Endothelial cell (in vitro differentiated cells): ENCODE data around the gene KLF13. TPM values are rescaled to one million over a fixed set of nuclear protein-coding genes. Genes with fewer than 3 reads are reported as not detected.

Experiments
- DNase-seq: peaks from one replicate; pipeline ENCODE4 v3.0.0; 2021; ENCODE audit warnings: low spot score
- H3K27ac Mint-ChIP-seq: one replicate; pipeline ENCODE4 v1.8.0; 2021; ENCODE audit warnings: mixed read lengths, inconsistent platforms; ENCODE audit not compliant: unreplicated experiment
- H3K27me3 Mint-ChIP-seq: one replicate; pipeline ENCODE4 v1.8.0; 2021; ENCODE audit warnings: mild to moderate bottlenecking, moderate library complexity, mixed read lengths, inconsistent platforms; ENCODE audit not compliant: unreplicated experiment
- H3K36me3 Mint-ChIP-seq: one replicate; pipeline ENCODE4 v1.8.0; 2021; ENCODE audit warnings: mild to moderate bottlenecking, low read depth, mixed read lengths, inconsistent platforms; ENCODE audit not compliant: unreplicated experiment
- H3K4me1 Mint-ChIP-seq: one replicate; pipeline ENCODE4 v1.8.0; 2021; ENCODE audit warnings: mild to moderate bottlenecking, mixed read lengths, inconsistent platforms; ENCODE audit not compliant: unreplicated experiment
- H3K4me3 Mint-ChIP-seq: one replicate; pipeline ENCODE4 v1.8.0; 2021; ENCODE audit warnings: mild to moderate bottlenecking, mixed read lengths, inconsistent platforms; ENCODE audit not compliant: unreplicated experiment
- H3K9me3 Mint-ChIP-seq: one replicate; pipeline ENCODE4 v1.8.0; 2021; ENCODE audit warnings: mixed read lengths, inconsistent platforms; ENCODE audit not compliant: unreplicated experiment
- CTCF ChIP-seq: fragments of 200-600 bp; sonication (generic); IDR thresholded peaks from one replicate; pipeline ENCODE4 v1.5.0; 2021; ENCODE audit warnings: antibody characterized with exemption; ENCODE audit not compliant: unreplicated experiment
- total RNA-seq: library from RNA; stranded (reverse); fragmentation: NEBNext Ultra II Directional; extraction: Animal tissue kit (Norgen Biotek cat#: 25700); gene quantifications from one replicate; pipeline ENCODE4 v1.2.1, GENCODE V29; 2021; ENCODE audit not compliant: unreplicated experiment

KLF13 gene
- total RNA-seq, 1 donor from 2014 or later: 45.1 TPM

GRCh38 chr15:31358957-31359701 lies 32.5 kb downstream of the KLF13 start:
- H3K4me1 Mint-ChIP-seq: peaks cover 42% of the 10 kb centered on the region
- no peaks in the 10 kb centered on the region for H3K9me3 Mint-ChIP-seq
- H3K27me3 Mint-ChIP-seq: peaks cover 5% of the 10 kb centered on the region
- no peak overlapping the region for H3K4me3 Mint-ChIP-seq
- no peak for TF ChIP-seq CTCF
- no peak for DNase-seq
- H3K36me3 Mint-ChIP-seq: peaks cover 9% of the 10 kb centered on the region
- no peak overlapping the region for H3K27ac Mint-ChIP-seq

- Mint-ChIP-seq H3K4me1 (peaks cover 42% of the 10 kb centered on the region), H3K36me3 (peaks cover 9% of the 10 kb centered on the region), H3K27ac (no peak overlapping the region), H3K4me3 (no peak overlapping the region), H3K27me3 (peaks cover 5% of the 10 kb centered on the region), H3K9me3 (no peaks in the 10 kb centered on the region)
- no peak for TF ChIP-seq CTCF
- no peak for DNase-seq
These were observed 33.1 kb downstream of the KLF13 start for GRCh38 chr15:31359702-31360111.

- TF ChIP-seq CTCF: no peak
- DNase-seq: no peak
- no peaks in the 10 kb centered on the region for H3K9me3 Mint-ChIP-seq
- peaks cover 42% of the 10 kb centered on the region for H3K4me1 Mint-ChIP-seq
- peaks cover 9% of the 10 kb centered on the region for H3K36me3 Mint-ChIP-seq
- peaks cover 5% of the 10 kb centered on the region for H3K27me3 Mint-ChIP-seq
- H3K4me3 Mint-ChIP-seq: no peak overlapping the region
- H3K27ac Mint-ChIP-seq: no peak overlapping the region
These were observed 33.5 kb downstream of the KLF13 start for GRCh38 chr15:31360158-31360561.

GRCh38 chr15:31360843-31361763 lies 34.5 kb downstream of the KLF13 start:
- Mint-ChIP-seq H3K4me3 (no peak overlapping the region), H3K4me1 (peaks cover 42% of the 10 kb centered on the region)

More at GRCh38 chr15:31360843-31361763, 34.5 kb downstream of the KLF13 start:
- TF ChIP-seq CTCF: no peak
- no peak for DNase-seq
- Mint-ChIP-seq H3K36me3 (peaks cover 9% of the 10 kb centered on the region), H3K27ac (no peak overlapping the region), H3K27me3 (peaks cover 5% of the 10 kb centered on the region), H3K9me3 (no peaks in the 10 kb centered on the region)
